ENCODE data around the gene ANKRD53.

GRCh38 chr2:70979180-70979488 lies 704 bp downstream of the ANKRD53 start:
- TF ChIP-seq EP300 (IDR thresholded peaks at IDR 0.05) (no peak), CTCF (IDR thresholded peaks at IDR 0.05) (no peak)

Data from upper lobe of left lung (tissue), 4 donors.